Measurements from ENCODE around the gene FREM2.

DNA sequence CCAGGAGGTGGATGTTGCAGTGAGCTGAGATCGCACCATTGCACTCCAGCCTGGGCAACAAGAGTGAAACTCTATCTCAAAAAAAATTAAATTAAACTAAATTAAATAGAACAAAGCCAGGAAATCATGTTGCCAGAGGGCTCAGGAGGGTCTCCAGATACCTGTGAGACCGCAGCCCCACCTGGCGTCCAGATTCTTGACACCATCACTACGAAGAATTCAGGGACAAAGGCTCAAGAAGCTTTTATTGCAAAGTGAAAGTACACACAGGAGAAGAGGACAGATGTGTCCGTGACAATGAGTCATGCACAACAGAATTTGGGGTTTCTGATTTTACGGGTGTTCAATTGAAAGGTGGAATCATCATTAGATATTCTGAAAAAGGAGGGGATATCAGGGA, 227.2 kb downstream of the FREM2 start:
- TF ChIP-seq, protein P1, sequence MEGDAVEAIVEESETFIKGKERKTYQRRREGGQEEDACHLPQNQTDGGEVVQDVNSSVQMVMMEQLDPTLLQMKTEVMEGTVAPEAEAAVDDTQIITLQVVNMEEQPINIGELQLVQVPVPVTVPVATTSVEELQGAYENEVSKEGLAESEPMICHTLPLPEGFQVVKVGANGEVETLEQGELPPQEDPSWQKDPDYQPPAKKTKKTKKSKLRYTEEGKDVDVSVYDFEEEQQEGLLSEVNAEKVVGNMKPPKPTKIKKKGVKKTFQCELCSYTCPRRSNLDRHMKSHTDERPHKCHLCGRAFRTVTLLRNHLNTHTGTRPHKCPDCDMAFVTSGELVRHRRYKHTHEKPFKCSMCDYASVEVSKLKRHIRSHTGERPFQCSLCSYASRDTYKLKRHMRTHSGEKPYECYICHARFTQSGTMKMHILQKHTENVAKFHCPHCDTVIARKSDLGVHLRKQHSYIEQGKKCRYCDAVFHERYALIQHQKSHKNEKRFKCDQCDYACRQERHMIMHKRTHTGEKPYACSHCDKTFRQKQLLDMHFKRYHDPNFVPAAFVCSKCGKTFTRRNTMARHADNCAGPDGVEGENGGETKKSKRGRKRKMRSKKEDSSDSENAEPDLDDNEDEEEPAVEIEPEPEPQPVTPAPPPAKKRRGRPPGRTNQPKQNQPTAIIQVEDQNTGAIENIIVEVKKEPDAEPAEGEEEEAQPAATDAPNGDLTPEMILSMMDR (IDR thresholded peaks at IDR 0.05; ENCODE audit: poor library complexity): peak; percentile 5
- no peak for TF ChIP-seq EZH2phosphoT487 (IDR thresholded peaks at IDR 0.05; ENCODE audit: low read depth, severe bottlenecking, unreplicated experiment)

Data from hepatocyte (in vitro differentiated cells).